ENCODE data around the gene SS18L1. TPM values are rescaled to one million over a fixed set of nuclear protein-coding genes. Genes with fewer than 3 reads are reported as not detected.

Gene SS18L1
- total and polyA plus RNA-seq, 9 donors: 11.2 to 17.3 (median 14.4) TPM

DNA sequence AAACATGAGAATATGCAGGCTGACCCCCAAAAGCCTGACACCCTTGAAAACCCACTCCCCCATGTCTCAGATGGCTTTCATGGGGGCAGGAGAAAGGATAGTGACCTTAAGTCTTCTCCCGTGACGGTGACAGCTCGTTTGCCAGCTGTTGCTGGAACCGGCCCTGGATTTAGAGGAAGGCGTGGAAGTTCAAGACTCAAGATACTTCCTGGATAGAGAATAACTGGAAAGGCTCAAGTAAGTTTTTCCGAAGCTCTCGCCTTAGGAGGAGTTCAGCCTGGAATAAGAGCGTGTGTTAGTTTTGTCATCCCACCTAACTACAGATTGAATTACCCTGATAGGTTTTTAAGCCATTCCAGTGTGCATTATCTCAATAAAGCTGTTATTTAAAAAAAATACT lies 27.7 kb downstream of the SS18L1 start:
- no peak overlapping the region for H3K27ac ChIP-seq (ENCODE audit: low read length)

DNA sequence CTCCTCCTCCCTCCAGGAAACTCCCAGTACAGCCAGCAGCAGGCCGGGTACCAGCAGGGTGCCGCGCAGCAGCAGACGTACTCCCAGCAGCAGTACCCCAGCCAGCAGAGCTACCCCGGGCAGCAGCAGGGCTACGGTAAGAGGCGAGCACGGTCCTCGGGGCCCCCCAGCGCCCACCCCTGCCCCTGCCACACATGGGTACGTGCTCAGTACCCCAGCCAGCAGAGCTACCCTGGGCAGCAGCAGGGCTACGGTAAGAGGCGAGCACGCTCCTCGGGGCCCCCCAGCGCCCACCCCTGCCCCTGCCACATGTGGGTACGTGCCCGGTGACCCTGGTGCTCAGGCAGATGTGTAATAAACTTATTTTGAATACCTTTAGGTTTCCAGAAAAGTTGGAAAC lies 29.1 kb downstream of the SS18L1 start:
- Histone ChIP-seq H3K27ac (ENCODE audit: low read length) (no peak overlapping the region), H3K27me3 (ENCODE audit: control insufficient read depth, insufficient read depth, low read length) (no peaks in the 10 kb centered on the region), H3K36me3 (ENCODE audit: control insufficient read depth, insufficient read depth, low read length) (peaks cover 37% of the 10 kb centered on the region), H3K9me3 (replicated peaks; ENCODE audit: control insufficient read depth, low read depth, low read length) (no peaks in the 10 kb centered on the region), H3K4me3 (ENCODE audit: low read length) (no peak overlapping the region), H3K4me1 (ENCODE audit: control insufficient read depth, insufficient read depth, low read length) (no peaks in the 10 kb centered on the region)
- no peak for DNase-seq
- WGBS (ENCODE audit: insufficient coverage): 96% methylated on average over 16 of the region's 18 CpGs

More for the DNA sequence above, 27.7 kb downstream of the SS18L1 start:
- H3K27me3 ChIP-seq (ENCODE audit: control insufficient read depth, insufficient read depth, low read length): no peaks in the 10 kb centered on the region
- H3K9me3 ChIP-seq (replicated peaks; ENCODE audit: control insufficient read depth, low read depth, low read length): no peaks in the 10 kb centered on the region
- WGBS (ENCODE audit: insufficient coverage): 40% methylated on average over 3 of the region's 8 CpGs
- peak; percentile 46 for DNase-seq
- H3K4me3 ChIP-seq (ENCODE audit: low read length): no peak overlapping the region
- H3K4me1 ChIP-seq (ENCODE audit: control insufficient read depth, insufficient read depth, low read length): no peaks in the 10 kb centered on the region
- H3K36me3 ChIP-seq (ENCODE audit: control insufficient read depth, insufficient read depth, low read length): peaks cover 42% of the 10 kb centered on the region

GRCh38 chr20:62174021-62174804 lies 30.6 kb downstream of the SS18L1 start:
- Histone ChIP-seq H3K4me1 (ENCODE audit: control insufficient read depth, insufficient read depth, low read length) (no peaks in the 10 kb centered on the region), H3K27me3 (ENCODE audit: control insufficient read depth, insufficient read depth, low read length) (no peaks in the 10 kb centered on the region), H3K4me3 (ENCODE audit: low read length) (no peak overlapping the region), H3K27ac (ENCODE audit: low read length) (no peak overlapping the region), H3K9me3 (replicated peaks; ENCODE audit: control insufficient read depth, low read depth, low read length) (no peaks in the 10 kb centered on the region), H3K36me3 (ENCODE audit: control insufficient read depth, insufficient read depth, low read length) (peaks cover 32% of the 10 kb centered on the region)
- WGBS (ENCODE audit: insufficient coverage): 90% methylated on average over 27 of the region's 28 CpGs
- no peak for DNase-seq

GRCh38 chr20:62174870-62175624 lies 31.5 kb downstream of the SS18L1 start:
- 94% methylated on average over 23 of the region's 26 CpGs for WGBS (ENCODE audit: insufficient coverage)
- no peaks in the 10 kb centered on the region for H3K9me3 ChIP-seq (replicated peaks; ENCODE audit: control insufficient read depth, low read depth, low read length)
- H3K4me3 ChIP-seq (ENCODE audit: low read length): no peak overlapping the region
- H3K4me1 ChIP-seq (ENCODE audit: control insufficient read depth, insufficient read depth, low read length): no peaks in the 10 kb centered on the region
- H3K27me3 ChIP-seq (ENCODE audit: control insufficient read depth, insufficient read depth, low read length): no peaks in the 10 kb centered on the region
- DNase-seq: no peak
- H3K36me3 ChIP-seq (ENCODE audit: control insufficient read depth, insufficient read depth, low read length): peaks cover 34% of the 10 kb centered on the region
- no peak overlapping the region for H3K27ac ChIP-seq (ENCODE audit: low read length)

DNA sequence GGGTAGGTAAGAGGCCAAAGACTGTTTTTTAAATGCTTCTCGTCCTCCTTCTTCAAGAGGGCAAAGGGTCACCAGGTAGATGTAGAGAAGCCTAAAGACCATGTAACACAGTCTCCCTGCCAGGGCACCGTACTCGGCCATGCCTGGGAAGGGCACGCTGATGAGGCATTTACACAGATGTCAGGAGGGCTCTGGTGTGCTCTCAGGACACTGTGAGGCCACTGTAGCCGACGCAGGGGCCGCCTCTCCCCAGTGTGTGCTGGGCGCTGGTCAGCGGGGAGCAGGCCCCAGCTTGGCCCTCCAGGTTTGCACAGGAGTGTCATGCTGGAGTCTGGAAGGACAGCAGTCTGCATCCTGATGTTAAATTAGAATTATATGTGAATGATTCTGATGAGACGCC lies 32.1 kb downstream of the SS18L1 start:
- Histone ChIP-seq H3K27ac (ENCODE audit: low read length) (no peak overlapping the region), H3K4me1 (ENCODE audit: control insufficient read depth, insufficient read depth, low read length) (no peaks in the 10 kb centered on the region), H3K9me3 (replicated peaks; ENCODE audit: control insufficient read depth, low read depth, low read length) (no peaks in the 10 kb centered on the region), H3K4me3 (ENCODE audit: low read length) (no peak overlapping the region), H3K27me3 (ENCODE audit: control insufficient read depth, insufficient read depth, low read length) (no peaks in the 10 kb centered on the region), H3K36me3 (ENCODE audit: control insufficient read depth, insufficient read depth, low read length) (peaks cover 34% of the 10 kb centered on the region)
- DNase-seq: no peak
- WGBS (ENCODE audit: insufficient coverage): 97% methylated on average over 8 of the region's 10 CpGs

GRCh38 chr20:62176866-62177265 lies 33.3 kb downstream of the SS18L1 start:
- no peaks in the 10 kb centered on the region for H3K4me1 ChIP-seq (ENCODE audit: control insufficient read depth, insufficient read depth, low read length)
- WGBS (ENCODE audit: insufficient coverage): 89% methylated on average over 15 of the region's 15 CpGs
- peaks cover 34% of the 10 kb centered on the region for H3K36me3 ChIP-seq (ENCODE audit: control insufficient read depth, insufficient read depth, low read length)
- no peak for DNase-seq
- H3K27ac ChIP-seq (ENCODE audit: low read length): no peak overlapping the region
- H3K27me3 ChIP-seq (ENCODE audit: control insufficient read depth, insufficient read depth, low read length): no peaks in the 10 kb centered on the region
- no peaks in the 10 kb centered on the region for H3K9me3 ChIP-seq (replicated peaks; ENCODE audit: control insufficient read depth, low read depth, low read length)
- no peak overlapping the region for H3K4me3 ChIP-seq (ENCODE audit: low read length)

DNA sequence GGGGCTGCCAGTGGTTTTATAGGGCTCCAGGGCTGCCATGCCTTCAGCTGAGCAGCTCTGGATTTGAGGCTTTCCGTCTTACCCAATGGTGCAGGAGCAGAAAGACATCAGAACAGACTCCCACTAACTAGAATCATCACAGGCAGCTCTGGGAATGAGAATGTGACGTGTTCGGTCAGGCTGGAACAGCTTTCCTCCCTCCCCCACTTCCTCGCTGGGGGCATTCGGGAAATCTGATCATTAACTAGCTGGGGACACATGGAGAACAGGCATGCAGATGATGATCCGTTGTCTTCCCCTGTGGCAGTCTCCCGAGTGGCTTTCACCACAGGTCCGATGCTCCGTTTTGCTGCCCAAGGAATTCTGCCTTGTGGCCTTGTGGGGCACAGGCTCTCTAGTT lies 33.7 kb downstream of the SS18L1 start:
- H3K27me3 ChIP-seq (ENCODE audit: control insufficient read depth, insufficient read depth, low read length): no peaks in the 10 kb centered on the region
- H3K9me3 ChIP-seq (replicated peaks; ENCODE audit: control insufficient read depth, low read depth, low read length): no peaks in the 10 kb centered on the region
- DNase-seq: no peak
- no peaks in the 10 kb centered on the region for H3K4me1 ChIP-seq (ENCODE audit: control insufficient read depth, insufficient read depth, low read length)
- peaks cover 34% of the 10 kb centered on the region for H3K36me3 ChIP-seq (ENCODE audit: control insufficient read depth, insufficient read depth, low read length)
- 88% methylated on average over 5 of the region's 9 CpGs for WGBS (ENCODE audit: insufficient coverage)
- H3K27ac ChIP-seq (ENCODE audit: low read length): no peak overlapping the region
- no peak overlapping the region for H3K4me3 ChIP-seq (ENCODE audit: low read length)

GRCh38 chr20:62178316-62179161 lies 35.0 kb downstream of the SS18L1 start:
- no peak overlapping the region for H3K27ac ChIP-seq (ENCODE audit: low read length)
- H3K36me3 ChIP-seq (ENCODE audit: control insufficient read depth, insufficient read depth, low read length): peaks cover 26% of the 10 kb centered on the region
- WGBS (ENCODE audit: insufficient coverage): 94% methylated on average over 8 of the region's 19 CpGs
- no peaks in the 10 kb centered on the region for H3K9me3 ChIP-seq (replicated peaks; ENCODE audit: control insufficient read depth, low read depth, low read length)
- H3K4me3 ChIP-seq (ENCODE audit: low read length): no peak overlapping the region
- no peak for DNase-seq
- H3K27me3 ChIP-seq (ENCODE audit: control insufficient read depth, insufficient read depth, low read length): no peaks in the 10 kb centered on the region
- peaks cover 3% of the 10 kb centered on the region for H3K4me1 ChIP-seq (ENCODE audit: control insufficient read depth, insufficient read depth, low read length)

DNA sequence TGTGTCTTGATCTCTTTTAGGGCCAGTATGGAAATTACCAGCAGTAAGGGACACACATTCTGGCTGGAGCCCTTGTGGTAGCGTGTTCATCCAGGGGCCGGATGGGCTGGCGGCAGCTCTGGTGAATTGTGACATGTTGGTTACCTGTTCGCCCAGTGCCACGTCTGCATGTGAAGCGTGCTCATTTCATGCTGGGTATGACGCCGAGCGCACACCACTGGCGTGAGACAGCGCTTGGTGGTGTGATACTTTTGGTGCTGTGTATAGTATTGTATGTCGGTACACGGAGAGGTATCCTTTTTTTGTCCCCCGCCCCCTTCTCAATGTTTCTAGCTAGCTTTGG lies 35.6 kb downstream of the SS18L1 start:
- Histone ChIP-seq H3K27me3 (ENCODE audit: control insufficient read depth, insufficient read depth, low read length) (no peaks in the 10 kb centered on the region), H3K27ac (ENCODE audit: low read length) (no peak overlapping the region), H3K36me3 (ENCODE audit: control insufficient read depth, insufficient read depth, low read length) (peaks cover 25% of the 10 kb centered on the region), H3K9me3 (replicated peaks; ENCODE audit: control insufficient read depth, low read depth, low read length) (no peaks in the 10 kb centered on the region), H3K4me3 (ENCODE audit: low read length) (no peak overlapping the region), H3K4me1 (ENCODE audit: control insufficient read depth, insufficient read depth, low read length) (peaks cover 9% of the 10 kb centered on the region)
- DNase-seq: no peak
- 92% methylated on average over 14 of the region's 14 CpGs for WGBS (ENCODE audit: insufficient coverage)

DNA sequence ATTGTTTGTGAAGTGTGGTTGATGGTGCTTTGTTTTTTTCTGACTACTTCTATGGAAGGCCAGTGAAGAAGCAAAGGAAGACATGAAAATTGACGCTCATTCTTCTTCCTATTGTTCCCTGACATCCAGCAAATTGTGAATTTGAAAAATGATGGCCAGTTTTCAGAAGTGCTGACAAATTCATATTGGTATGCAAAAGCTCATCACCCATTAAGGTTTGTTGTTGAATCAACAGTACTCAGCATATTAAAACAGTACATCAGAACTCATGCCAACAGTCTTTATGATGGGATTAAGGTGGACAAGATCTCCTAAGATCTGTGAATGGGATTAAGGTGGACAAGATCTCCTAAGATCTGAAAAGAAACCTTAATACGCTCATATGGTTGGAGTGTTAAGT lies 38.2 kb downstream of the SS18L1 start:
- WGBS (ENCODE audit: insufficient coverage): no CpG with 5 or more reads among the region's 2 CpGs
- no peak for DNase-seq
- peaks cover 10% of the 10 kb centered on the region for H3K4me1 ChIP-seq (ENCODE audit: control insufficient read depth, insufficient read depth, low read length)
- no peak overlapping the region for H3K4me3 ChIP-seq (ENCODE audit: low read length)
- H3K27ac ChIP-seq (ENCODE audit: low read length): no peak overlapping the region
- no peaks in the 10 kb centered on the region for H3K27me3 ChIP-seq (ENCODE audit: control insufficient read depth, insufficient read depth, low read length)
- H3K36me3 ChIP-seq (ENCODE audit: control insufficient read depth, insufficient read depth, low read length): peaks cover 8% of the 10 kb centered on the region
- H3K9me3 ChIP-seq (replicated peaks; ENCODE audit: control insufficient read depth, low read depth, low read length): no peaks in the 10 kb centered on the region
